Measurements from ENCODE around the gene E2F1.
A peak's percentile ranks its signal among the peaks of the same experiment; 100 is the strongest.

E2F1 gene

DNA sequence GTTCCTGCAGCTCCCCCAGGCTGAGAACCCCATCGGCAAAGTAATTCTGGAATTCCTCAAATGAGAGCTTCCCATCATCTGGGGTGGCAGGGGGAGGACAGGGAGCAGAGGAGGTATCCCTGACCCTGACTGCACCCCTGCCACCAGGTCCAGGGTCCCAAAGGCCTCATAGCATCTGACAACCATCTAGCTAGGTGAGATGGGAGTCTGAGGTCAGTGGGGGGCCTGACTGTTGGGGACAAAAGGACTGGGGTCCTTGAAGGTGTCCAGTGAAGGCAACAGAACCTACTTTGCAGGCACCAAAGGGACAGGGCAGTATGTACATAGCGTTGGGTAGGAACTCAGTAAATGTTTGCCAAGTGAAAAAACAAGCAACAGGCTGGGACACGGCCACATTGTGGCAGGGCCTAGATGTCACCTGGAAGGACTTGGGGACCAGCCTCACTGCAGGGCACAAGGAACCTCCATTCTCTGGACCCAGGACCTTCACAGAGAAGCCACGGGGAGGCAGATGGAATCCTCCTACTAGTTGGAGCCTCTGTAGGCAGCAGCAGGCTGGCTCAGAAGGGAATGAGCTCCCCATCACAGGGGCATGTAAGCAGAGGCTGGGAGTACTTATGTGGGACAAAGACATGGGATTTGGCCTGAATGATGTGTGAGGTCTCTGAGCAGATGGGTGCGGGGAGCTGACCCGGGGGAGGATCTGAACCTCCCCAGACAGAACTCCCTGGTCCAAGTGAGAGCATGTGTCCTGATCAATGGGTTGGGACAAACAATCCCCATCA lies 15.3 kb downstream of the E2F1 start:
- DNase-seq = no peak

DNA sequence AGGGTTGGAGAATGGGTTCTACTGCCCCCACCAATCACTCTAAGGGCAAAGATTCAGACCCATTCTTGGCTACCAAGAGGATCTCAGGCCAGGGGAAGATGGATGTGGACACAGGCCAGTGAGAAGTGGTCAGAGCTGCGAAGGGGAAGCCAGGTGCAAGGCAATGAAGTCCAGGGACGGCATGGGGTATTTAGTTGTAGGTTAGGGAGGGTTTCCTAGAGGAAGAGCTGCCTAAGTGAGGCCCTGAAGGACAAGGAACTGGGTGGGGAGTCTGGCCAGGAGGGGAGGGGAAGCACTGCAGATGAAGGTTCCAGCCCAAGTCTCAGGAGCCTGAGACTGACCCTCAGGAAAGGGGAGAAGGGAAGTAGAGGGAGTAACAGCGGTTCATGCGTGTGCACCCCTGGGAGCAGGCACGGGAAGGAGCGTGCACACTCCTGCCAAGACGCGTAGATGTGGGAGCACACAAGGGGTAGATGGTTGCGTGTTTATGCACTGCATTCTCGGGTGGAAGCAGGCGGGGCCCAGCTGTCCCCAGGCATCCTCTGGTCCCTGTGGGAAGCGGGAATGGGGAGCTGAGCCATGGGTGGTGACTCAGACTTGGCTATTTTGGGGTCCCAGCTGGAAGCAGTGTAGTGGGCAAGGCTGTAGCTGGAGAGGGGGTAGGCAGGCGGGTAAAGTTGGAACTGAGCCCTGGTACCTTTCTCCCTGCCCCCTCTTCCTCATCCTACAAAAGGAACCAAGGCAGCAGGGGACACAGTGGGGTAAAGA lies 16.1 kb downstream of the E2F1 start:
- DNase-seq = no peak

DNA sequence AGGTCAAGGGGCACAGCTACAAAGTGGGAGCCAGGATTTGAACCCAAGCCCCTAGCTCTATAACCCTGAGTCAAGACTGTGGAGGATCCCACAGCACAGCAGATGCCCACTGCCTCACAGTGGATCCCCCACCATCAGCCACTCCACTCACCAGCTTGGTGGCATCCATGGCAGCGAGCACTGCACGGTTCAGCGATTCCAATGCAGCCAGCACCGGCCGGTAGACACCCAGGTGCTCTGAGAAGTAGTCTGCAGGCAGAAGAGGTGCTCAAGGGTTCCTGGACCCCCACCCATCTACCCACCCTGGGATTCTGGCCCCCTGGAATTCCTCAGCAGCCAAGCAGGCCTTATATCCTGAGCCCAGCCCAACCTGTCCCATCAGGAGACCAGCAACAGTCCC lies 17.0 kb downstream of the E2F1 start:
- DNase-seq = no peak

GRCh38 chr20:33668466-33669155 lies 17.6 kb downstream of the E2F1 start:
- DNase-seq = no peak

GRCh38 chr20:33667676-33668465 lies 18.3 kb downstream of the E2F1 start:
- peak; percentile 91 for DNase-seq

GRCh38 chr20:33667245-33667675 lies 18.9 kb downstream of the E2F1 start:
- peak; percentile 81 for DNase-seq

GRCh38 chr20:33666293-33667244 lies 19.6 kb downstream of the E2F1 start, which contains the start of gene ACTL10:
TSS of gene ACTL10 (plus strand) at chr20:33666943. CDS start at chr20:33667498, 555 bp downstream.
- DNase-seq = peak; percentile 100

- peak; percentile 51 for DNase-seq
Observed at GRCh38 chr20:33664762-33665144, 21.4 kb downstream of the E2F1 start.

DNA sequence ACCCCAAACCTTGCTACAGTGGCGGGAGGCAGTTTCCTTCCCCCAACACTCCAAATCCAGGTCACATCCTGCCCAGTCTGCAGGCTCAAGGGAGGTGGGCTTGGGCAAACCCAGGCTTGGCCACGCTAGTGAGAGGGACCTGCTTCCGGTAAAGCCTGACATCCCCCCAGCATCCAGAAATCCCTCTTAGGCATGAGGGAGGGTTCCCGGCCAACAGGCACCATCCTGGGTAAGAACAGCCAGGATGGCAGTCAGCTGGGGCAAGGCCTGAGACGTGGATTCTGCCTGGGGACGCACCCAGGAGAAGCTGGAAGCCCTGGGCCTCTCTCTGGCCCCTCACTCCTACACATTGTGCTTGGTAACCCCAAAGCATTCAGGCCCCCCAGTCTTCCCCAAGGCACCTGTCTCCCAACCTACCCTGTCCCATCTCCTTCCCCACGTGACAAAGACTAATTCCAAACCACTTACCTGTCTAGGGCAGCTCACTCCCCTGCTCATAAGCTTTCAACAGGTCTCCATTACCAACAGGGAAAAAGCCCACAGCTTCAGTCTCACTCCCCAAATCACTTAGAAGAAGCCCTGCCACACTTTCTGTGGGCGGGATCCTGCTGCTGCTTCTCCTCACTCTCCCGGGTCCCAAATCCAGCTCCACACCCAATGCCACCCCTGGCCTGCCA lies 22.0 kb downstream of the E2F1 start:
- no peak for DNase-seq

DNA sequence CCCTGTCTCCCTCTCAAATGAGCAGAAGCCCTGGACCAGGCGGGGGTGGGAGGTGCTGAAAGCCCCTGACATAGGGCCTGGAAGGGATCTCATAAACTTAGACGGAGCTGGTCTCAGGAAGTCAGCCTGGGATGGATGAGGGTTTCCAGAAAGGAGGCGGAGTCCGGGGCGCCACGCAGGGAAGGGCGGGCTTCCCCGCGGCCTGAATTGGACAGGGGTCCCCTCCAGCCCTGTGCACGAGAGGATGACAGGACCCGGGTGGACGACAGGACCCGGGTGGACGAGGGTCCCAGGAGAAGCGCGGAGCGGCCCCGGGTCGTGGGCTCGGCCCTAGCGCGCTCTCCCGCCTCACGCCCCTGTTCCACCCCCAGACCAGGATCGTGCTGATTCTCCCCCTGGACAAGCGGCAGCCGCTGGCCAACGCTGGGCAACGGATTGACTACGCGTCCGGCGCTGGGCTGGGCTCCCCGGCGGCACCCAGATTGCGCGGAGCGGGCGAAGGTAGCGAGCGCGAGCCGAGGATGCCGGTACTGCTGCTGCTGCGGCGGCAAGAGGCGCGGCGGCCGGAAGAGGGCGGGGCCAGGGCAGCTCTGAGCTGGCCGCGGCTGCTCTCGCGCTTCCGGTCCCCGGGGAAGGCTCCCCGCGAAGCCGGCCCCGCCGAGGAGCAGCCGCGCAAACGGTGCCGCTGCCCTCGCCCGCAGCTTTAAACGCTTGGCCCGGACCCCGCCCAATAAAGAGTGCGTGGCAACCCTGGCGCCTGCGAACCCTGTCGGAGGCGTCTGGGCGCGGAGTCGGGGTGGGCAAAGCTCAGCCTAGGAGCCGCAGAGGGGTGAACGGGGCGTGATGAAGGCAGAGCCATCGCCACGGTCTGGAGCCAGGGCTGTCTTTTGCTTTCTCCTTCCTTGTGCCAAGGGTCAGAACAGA lies 22.8 kb downstream of the E2F1 start:
- peak; percentile 91 for DNase-seq

DNA sequence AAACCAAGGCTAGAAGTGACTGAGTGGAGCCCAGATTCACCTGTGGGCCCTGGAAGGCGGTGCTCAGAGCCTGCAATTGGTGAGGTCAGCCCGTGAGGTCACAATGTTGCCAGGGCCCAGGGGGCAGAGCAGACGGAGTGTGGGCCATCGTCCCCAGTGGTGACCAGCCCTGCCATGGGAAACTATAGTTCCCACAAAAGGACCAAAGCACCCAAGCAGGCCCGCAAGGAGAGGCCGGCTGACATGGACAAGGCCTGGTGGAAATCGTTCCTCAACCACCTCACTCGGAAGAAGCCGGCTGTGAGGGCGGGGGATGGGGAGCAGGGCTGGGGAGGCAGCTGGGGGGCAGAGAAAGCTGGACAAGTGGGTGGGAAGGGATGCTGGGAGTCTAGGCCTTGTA lies 24.0 kb downstream of the E2F1 start, which contains the start of gene C20orf144:
Gene C20orf144 (plus strand): TSS at position 156 of the 400 bp plus-strand sequence. CDS start 19 bp downstream, at position 175.
- DNase-seq = no peak

DNA sequence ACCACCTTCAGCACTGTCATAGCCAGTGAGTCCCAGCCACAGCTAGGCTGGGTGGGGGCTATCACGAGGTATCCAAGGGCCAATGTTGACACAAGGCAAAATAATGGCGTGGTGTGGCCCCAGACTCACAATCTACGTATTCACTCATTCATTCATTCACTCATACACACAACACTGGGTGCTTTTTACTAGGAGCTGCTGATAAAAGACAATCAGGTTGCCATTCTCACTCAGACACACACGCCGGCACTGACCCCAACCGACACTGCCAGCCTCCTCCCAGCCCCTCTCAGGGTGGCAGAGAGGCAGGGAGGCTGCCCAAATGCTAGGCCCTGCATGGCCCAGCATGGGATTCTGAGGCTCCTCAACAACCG lies 25.5 kb downstream of the E2F1 start:
- no peak for DNase-seq

- DNase-seq = no peak
Observed at GRCh38 chr20:33660035-33660684, 26.0 kb downstream of the E2F1 start.

DNA sequence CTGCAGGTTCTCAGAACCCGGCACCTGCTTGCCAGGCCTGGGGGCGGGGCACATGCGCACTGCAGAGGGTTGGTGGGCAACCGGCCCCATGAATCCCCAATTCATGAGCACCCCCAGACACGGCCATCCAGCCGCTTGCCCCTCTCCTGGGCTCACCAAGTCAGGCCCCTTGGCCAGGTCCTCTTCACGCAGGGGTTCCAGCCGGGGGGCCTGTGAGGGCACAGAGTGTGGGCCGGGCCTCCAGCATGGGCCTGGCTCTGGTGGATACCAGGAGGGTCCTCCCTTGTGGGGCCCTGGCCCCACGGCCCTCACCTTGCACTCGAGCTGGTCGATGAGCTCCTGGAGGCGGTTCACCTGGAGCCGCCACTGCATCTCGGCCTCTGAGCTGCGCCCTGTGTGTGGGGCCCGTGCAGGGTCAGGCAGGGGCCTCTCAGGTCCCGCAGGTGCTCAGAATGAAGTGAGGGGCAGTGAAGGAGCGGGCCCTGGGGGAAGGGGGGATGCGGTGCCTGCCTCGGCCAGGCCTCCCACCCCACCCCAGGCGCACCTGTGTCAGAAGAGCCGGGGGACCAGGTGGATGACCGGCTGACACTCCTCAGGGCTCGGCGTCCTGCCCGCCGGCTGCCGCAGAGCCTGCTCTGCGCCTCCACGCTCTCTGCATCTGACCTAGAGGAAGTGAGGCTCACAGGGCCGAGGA lies 26.7 kb downstream of the E2F1 start:
- DNase-seq = no peak

DNA sequence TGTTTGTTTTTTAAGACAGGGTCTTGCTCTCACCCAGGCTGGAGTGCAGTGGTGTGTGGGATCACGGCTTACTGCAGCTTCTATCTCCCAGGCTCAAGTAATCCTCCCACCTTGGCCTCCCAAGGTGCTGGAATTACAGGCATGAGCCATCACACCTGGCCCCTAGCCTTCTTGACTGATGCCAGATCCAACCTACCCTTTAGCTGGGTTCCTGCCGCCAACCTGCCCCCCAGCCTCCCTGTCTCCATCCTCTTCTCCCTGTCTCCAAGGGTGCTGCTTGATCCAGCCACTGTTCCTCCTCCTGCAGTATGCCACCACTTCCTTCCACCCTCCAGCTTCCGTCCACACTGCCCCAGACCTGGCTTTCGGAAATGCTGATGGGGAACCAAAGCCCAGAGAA lies 27.3 kb downstream of the E2F1 start:
- DNase-seq = no peak

DNA sequence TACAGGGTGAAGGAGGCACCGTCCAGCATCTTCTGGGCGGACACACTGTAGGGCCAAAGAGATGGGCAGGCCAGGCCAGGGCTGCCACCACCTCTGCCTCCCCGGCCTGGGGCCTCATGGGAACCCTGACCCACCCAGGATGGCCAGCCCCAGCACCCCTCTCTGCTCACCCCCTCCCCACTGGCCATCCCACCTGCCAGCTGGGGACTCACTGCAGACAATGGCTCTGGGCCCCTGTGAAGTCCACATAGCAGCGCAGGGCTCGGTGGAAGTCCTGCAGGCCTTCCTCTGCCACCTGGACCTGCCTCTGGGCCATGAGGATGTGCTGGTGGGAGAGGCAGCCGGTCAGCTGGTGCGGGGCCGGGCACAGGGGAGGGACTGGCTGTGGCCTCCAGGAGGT lies 27.7 kb downstream of the E2F1 start:
- no peak for DNase-seq

DNA sequence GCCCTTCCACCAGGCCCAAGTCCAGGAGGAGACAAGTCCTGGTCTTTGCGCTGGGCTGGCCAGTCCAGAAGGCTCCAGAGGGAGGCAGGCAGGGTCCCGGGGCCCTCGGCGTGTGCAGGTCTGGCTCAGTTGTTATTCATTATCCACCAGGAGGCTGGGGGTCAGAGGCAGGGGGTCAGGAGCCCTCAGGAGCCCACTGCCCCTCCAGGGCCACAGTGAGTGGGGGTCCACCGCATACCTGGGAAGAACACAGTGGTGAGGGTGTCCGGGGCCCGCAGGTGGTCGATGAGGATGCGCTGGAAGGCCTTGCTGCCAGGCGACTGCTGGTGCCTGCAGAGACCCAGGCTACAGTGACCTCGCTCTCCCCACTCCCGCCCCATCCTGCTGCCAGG lies 28.5 kb downstream of the E2F1 start:
- DNase-seq = no peak

All from RPMI8226 (cell line).